ENCODE measurements around the gene WWOX. TPM values are rescaled to one million over a fixed set of nuclear protein-coding genes. Genes with fewer than 3 reads are reported as not detected.

WWOX gene
- total RNA-seq, 1 experiment from 2014 or later: 15.6 TPM

DNA sequence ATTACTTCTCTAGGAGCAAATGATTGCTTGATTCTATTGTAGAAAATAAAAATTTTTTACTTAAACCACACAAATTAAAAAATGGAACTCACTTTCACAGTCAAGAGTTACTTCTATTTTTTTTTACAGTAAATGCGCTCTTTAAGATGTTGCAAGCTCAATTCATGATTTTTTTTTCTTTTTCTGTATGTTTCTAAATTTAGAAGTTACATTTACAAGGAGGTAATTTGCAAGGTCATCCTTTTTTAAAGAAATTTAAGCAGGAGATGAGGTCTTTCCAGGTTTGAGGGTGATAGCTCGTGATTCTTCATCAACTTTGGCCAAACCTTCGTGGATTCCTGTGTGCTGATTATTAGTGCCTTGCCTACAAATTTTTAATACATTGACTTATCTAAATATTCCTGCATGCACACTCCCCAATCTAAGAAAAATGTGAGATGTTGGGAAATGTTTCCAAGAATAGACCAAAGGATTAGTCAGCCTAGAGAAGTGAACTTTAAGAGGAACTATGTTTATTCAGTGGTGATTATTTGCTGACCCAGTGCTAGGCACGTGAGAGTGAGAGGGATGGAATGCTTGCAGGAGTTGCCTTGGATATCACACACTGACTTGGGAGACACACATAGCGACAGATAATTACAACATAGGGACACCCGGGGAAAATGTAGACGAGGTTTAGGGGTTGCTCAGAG is 1071.2 kb downstream of the WWOX start:
- H3K14ac ChIP-seq (ENCODE audit: insufficient read depth, low read length): no peak overlapping the region
- H3T11ph ChIP-seq (ENCODE audit: low read length): no peak overlapping the region
- no peak overlapping the region for H3K4me3 Mint-ChIP-seq
- no peak overlapping the region for H2AFZ ChIP-seq (ENCODE audit: low read length)
- no peak overlapping the region for H4K5ac ChIP-seq (ENCODE audit: insufficient read length, low read depth, low read length)
- H2BK20ac ChIP-seq (ENCODE audit: low read depth, low read length, poor library complexity, severe bottlenecking): no peak overlapping the region
- H3K79me1 ChIP-seq (ENCODE audit: insufficient read depth, low read depth, low read length, poor library complexity, severe bottlenecking): no peaks in the 10 kb centered on the region
- H3K18ac ChIP-seq (ENCODE audit: insufficient read length, low read depth, low read length): no peak overlapping the region
- no peak overlapping the region for H2AK5ac ChIP-seq (ENCODE audit: insufficient read length, low read length)
- no peaks in the 10 kb centered on the region for H3K79me2 ChIP-seq (ENCODE audit: insufficient read depth, low read length)
- WGBS (ENCODE audit: extremely low coverage, insufficient read length, low lambda C conversion rate): no CpG with 5 or more reads among the region's 7 CpGs
- no peak overlapping the region for H3K4me2 ChIP-seq (ENCODE audit: insufficient read depth, insufficient read length, low read length)
- H2BK15ac ChIP-seq (ENCODE audit: low read depth, low read length): no peak overlapping the region
- DNase-seq: no peak
- TF ChIP-seq, protein P1, sequence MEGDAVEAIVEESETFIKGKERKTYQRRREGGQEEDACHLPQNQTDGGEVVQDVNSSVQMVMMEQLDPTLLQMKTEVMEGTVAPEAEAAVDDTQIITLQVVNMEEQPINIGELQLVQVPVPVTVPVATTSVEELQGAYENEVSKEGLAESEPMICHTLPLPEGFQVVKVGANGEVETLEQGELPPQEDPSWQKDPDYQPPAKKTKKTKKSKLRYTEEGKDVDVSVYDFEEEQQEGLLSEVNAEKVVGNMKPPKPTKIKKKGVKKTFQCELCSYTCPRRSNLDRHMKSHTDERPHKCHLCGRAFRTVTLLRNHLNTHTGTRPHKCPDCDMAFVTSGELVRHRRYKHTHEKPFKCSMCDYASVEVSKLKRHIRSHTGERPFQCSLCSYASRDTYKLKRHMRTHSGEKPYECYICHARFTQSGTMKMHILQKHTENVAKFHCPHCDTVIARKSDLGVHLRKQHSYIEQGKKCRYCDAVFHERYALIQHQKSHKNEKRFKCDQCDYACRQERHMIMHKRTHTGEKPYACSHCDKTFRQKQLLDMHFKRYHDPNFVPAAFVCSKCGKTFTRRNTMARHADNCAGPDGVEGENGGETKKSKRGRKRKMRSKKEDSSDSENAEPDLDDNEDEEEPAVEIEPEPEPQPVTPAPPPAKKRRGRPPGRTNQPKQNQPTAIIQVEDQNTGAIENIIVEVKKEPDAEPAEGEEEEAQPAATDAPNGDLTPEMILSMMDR (conservative IDR thresholded peaks at IDR 0.05): no peak
- peaks cover 11 to 12% of the 10 kb centered on the region in 2 experiments for H3K9me3 Mint-ChIP-seq
- no peak overlapping the region for H3K27ac ChIP-seq (ENCODE audit: insufficient read length, low read depth, low read length)
- H4K20me1 ChIP-seq (ENCODE audit: control insufficient read depth, insufficient read depth, insufficient read length): no peaks in the 10 kb centered on the region
- H3K27me3 ChIP-seq (ENCODE audit: insufficient read depth, low read length): no peaks in the 10 kb centered on the region
- H3K9me3 ChIP-seq (ENCODE audit: control insufficient read depth, low read depth, low read length): no peaks in the 10 kb centered on the region
- no peak overlapping the region for H3K56ac ChIP-seq (ENCODE audit: insufficient read length, low read depth, low read length)
- no peaks in the 10 kb centered on the region for H3K23me2 ChIP-seq (ENCODE audit: insufficient read length, low read depth, low read length, poor library complexity, severe bottlenecking)
- H2BK12ac ChIP-seq (ENCODE audit: insufficient read length, low read depth, low read length): no peak overlapping the region
- peaks cover 8 to 13% (median 12%) of the 10 kb centered on the region in 3 experiments for H3K36me3 Mint-ChIP-seq (ENCODE audit: insufficient read depth in 1 of 3, low read depth in 3 of 3)
- no peak overlapping the region for H3K9ac ChIP-seq (ENCODE audit: extremely low read depth, insufficient read length, low read length)
- no peak overlapping the region; a peak in 1 of 7 replicates for H3K27ac Mint-ChIP-seq
- H2BK120ac ChIP-seq (ENCODE audit: low read depth, low read length, poor library complexity, severe bottlenecking): no peak overlapping the region
- peaks cover 18% of the 10 kb centered on the region; the same call in 1 of the 2 replicates for H3K4me1 ChIP-seq (ENCODE audit: insufficient read depth, low read length)
- no peak overlapping the region for H3K4ac ChIP-seq (ENCODE audit: low read depth, low read length)
- no peak overlapping the region for H2BK5ac ChIP-seq (ENCODE audit: insufficient read length, low read length)
- H3K27me3 Mint-ChIP-seq (ENCODE audit: low read depth): no peaks in the 10 kb centered on the region
- H4K91ac ChIP-seq (ENCODE audit: insufficient read length, low read depth, low read length): no peak overlapping the region
- no peak overlapping the region for H4K8ac ChIP-seq (replicated peaks; ENCODE audit: insufficient read length, low read depth, low read length)
- peaks cover 41 to 45% of the 10 kb centered on the region in 2 experiments for H3K4me1 Mint-ChIP-seq
- H3K23ac ChIP-seq (ENCODE audit: insufficient read length, low read depth, low read length): no peak overlapping the region
